HG03066 (cell line): ENCODE data around the gene AATK.
"Not testable (repeated sequence)": the region's sequence is repeated elsewhere in the genome, so short reads cannot be mapped to it uniquely, and the experiment has no call there.

Experiments used
- ATAC-seq: cut with Tn5 transposase; IDR thresholded peaks from one replicate; pipeline ENCODE4 v1.9.1; 2021; ENCODE audit warnings: low read depth; ENCODE audit not compliant: unreplicated experiment

Gene AATK

DNA sequence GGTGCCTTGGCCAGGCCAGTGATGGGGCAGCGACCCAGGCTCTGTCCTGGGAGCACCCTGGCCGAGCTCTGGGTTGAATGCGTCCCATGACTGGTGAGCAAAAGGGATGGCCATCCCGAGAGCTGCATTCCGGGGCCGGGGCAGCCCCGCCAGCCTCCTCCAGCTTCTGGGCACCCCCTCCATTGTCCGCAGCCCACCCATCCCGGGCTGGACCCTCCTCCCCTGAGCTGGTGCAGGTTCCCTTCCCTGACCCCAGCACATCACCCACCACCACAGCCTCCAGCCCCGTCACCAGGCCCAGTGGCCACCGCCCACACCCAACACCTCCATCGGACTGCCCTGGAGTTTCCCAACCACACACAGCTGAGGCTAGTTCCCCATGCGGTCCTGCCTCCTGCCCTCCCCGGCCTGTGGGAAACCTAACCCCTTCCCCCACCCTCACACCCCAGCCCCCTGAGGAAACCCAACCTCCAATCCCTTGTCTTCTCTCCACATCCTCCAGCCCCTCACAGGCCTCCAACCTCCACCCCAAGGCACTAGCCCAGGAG lies 17.0 kb downstream of the AATK start:
- no peak for ATAC-seq

DNA sequence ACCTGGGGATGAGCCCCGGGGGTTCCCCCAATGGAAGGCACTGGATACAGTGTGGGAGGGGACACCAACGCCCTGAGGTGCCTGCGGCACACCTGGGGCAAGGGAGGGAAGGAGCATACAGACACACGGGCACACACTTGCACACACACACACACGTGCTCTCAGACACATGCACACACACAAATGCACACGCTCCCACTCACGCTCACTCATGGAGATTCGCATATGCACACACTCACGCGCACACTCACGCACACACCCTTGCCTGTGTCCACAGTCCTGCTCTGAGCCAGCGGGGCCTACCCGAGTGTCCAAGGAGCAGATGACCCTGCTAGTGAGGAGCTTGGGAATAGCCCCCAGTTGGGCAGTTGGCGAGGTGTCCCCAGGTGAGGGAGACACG lies 17.4 kb downstream of the AATK start:
- ATAC-seq: no peak

DNA sequence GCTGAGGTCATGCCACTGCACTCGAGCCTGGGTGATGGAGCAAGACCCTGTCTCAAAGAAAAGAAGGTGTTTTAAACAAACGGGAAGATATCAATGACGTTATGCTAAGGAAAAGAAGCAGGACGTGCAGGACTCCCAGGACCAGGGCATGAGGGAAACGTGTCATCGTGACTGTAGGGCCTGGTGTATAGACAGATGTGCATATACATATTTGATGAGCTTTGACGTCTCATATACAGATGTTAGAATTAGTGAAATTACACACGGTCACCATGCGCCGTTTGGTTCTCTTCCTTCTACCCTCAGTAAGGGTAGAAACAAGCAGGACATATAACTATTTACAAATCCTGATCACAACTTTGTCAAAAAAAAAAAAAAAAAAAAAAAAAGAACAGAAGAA lies 18.3 kb downstream of the AATK start:
- ATAC-seq: no peak

DNA sequence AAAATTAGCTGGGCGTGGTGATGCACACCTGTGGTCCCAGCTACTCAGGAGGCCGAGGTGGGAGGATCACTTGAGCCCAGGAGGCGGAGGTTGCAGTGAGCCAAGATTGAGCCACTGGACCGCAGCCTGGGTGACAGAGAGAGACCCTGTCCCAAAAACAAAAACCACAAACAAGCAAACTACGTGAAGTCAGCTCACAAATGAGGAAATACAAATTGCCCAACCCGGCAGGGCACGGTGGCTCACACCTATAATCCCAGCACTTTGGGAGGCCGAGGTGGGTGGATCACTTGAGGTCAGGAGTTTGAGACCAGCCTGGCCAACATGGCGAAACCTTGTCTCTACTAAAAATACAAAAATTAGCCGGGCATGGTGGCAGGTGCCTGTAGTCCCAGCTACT lies 19.8 kb downstream of the AATK start:
- not testable (repeated sequence) for ATAC-seq

DNA sequence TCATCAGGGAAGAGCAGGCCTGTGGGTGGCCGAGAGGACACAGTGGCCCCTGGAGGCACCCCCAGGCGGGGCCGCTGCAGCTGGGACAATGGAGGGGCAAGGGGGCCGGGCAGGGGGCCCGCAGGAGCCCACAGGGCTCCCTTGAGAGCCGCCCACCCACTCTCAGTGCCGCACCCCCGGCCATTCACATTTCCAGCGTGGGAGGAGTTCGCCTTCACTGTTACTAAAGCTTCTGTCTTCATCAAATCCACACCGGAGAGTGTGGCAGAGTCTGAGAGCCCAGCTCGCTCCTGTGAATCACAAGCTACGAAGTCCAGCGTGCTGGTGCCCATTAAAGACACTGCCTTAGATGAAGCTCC lies 21.6 kb downstream of the AATK start:
- ATAC-seq: no peak

DNA sequence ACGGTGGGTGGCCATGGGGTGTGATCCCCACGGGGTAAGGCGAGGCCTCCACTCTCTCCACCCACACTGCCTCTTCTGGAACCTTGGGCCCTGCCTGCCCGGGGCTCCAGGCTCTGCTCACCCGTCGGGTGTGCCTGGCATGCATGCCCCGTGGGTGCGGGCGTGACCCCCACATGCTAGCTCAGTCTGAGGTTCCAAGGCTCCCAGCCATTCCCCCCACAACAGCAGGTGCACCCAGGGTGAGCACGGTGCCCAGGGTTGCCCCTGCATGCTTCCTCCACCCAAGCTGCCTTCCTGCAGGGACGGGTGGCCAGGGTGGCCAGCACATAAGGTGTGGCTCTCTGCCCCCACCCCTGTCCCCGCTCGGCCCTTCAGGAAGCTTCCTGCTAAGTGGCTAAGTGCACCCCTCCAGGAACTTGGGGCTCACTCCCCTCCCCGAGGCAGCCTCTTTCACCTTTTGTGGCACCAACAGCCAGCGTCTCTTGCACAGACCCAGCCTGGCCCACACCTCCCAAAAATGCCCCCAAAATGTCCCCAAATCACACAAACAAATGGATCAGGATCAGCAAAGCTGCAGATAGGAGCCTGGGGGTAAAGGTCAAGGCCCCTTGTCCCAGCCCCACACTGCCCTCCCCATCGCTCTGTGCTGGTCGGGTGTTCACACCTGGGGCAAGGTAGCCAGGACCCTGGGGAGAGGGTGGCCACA lies 22.2 kb downstream of the AATK start:
- no peak for ATAC-seq

DNA sequence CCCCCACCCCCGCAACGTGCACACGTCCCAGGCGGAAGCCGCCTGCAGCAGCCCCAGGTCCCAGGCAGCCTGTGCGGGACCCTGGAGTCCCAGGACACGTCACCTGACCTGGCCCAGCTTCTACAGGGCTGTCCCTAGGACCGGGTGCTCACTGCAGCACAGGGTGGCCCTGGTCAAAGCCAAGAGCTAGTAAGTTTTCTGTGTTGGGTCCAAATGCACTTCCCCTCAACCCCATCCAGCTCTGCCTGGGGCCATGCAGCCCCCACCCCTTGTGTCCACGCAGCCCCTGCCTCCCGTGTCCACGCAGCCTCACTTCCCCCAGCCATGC lies 22.9 kb downstream of the AATK start:
- no peak for ATAC-seq

DNA sequence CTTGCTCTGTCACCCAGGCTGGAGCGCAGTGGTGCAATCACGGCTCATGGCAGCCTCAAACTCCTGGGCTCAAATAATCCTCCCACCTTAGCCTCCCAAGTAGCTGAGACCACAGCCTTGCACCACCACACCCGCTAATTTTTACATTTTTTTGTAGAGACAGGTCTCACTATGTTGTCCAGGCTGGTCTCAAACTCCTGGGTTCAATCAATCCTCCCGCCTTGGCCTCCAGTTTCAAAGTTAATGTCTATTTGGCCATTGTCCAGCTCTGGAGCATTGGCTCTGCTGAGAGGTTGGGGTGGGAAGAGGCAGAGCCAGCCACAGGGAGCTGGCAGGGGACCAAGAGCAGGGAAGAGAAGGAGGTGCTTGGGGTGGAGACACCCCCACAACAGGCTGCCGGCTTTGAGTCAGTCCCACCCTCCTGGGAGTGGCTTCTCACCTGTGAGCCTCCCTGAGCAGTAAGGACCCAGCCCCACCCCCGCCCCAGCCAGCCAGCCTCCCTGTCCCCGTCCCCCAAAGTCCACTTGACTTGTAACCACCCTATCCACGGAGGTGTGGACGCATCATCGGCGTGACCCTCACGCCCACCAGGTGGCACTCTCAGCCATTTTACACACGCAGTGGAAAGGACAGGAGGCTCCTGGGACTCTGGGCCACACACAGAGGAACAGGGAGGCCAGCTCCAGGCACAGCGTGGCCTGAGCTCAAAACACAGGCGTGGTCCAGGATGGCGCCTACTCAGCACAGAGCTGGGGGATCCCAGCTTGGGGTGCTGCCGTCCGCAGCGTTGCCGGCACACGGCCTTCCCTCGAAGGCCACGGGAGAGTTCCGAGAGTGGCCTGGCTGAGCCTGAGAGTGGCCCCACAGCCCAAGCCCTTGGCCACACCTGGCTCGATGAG lies 23.5 kb downstream of the AATK start:
- no peak for ATAC-seq

DNA sequence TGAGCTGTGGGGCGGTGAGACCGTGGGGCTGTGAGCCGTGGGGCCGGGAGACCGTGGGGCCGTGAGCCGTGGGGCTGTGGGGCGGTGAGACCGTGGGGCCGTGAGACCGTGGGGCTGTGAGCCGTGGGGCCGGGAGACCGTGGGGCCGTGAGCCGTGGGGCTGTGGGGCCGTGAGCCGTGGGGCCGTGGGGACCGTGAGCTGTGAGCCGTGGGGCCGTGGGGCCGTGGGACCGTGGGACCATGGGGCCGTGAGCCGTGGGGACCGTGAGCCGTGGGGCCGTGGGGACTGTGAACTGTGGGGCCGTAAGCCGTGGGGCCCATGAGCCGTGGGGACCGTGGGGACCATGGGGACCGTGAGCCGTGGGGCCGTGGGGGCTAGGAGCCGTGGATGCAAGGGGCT lies 25.3 kb downstream of the AATK start:
- ATAC-seq: no peak

DNA sequence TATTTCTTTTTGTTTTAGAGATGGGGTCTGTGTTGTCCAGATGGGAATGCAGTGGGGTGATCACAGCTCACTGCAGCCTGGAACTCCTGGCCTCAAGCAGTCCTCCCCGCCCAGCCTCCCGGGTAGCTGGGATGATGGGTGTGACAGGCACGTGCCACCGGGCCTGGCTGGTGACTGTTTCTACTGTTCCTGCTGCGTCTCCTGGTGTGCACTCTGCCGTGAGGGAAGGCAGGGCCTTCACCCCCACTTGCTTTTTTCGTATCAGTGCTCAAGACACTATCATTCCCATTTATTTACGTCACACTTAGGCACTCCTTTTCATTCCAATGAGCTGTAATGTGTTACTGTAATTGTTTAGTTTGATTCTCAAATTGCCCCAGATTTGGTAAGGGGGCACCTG lies 26.0 kb downstream of the AATK start:
- no peak for ATAC-seq

DNA sequence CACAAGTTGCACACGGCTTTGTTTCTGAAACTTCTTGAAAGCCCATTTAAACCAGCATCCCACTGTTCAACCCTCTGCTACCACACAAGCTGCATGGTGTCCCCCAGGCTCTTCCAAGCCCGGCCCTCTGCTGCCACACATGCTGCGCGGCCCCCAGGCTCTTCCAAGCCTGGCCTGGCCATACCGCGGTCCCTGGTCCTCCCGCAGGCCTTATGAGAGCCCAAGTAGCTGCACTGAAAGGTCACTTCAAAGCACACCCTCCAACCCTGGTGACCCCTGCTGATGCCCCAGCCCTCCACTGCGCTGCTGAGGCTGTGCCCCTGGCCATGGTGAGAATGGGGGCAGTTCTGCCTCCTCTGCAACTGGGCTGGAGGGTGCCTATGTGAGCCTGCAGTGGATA lies 26.6 kb downstream of the AATK start:
- no peak for ATAC-seq

DNA sequence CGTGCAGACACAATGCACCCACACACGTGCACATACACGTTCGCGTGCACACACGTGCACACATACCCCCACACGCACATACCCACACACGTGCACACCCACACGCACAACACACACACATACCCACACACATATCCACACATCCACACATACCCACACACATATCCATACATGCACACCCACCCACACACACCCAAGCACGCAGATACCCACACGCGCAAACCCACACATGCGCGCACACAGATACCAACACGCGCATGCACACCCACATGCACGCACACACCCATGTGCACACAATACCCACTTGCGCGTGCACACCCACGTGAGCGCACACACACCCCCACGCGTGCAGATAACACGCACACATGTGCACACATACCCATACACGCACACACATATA lies 27.5 kb downstream of the AATK start:
- no peak for ATAC-seq

DNA sequence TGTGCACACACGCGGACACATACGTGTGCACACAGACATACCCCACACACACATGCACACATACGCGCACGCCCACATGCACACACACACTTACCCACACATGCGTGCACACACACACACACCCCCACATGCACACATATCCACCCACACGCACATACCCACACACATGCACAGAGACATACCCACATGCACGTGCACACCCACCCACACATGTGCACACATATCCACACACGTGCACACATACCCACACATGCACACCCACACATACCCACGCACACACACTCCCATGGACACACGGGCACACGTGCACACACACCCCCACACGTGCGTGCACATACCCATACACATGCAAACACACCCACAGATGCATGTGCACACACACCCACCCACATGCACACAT lies 27.9 kb downstream of the AATK start:
- ATAC-seq: no peak

DNA sequence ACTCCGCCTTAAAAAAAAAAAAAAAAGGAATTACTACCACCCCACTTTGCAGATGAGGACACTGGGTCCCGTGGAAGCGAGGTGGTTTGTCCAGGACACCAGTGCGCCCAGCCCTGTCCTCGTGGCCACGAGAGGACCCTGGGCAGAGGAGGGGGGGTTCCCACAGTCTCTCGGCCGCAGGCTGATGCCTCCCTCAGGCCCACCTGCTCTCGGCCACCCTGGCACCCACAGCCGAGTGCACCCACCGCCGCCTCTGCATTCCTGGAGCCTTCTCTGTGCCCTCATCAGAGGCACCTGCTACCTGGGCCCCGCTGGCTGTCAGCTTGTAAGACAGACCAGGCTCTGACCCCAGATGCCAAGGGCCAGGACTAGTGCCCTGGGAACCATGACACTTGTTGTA lies 28.8 kb downstream of the AATK start:
- ATAC-seq: no peak

DNA sequence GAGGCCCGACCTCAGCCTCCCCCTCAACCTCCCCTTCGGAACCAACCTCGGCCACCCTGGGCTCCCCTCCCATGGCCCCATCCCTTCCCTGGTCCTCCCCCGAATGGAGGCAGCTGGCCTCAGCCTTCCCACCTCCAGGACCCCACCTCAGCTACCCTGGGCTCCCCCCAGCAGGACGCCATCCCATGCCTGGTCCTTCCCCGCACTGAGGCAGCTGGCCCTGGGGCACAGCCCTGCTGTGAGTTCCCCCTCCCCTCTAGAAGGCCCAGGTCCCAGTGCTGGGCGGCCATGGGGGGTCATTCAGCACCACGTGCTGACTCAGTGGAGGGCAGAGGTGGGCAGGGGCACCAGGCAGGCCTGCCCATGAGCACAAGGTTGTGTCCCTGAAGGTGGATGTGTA lies 29.7 kb downstream of the AATK start:
- no peak for ATAC-seq

DNA sequence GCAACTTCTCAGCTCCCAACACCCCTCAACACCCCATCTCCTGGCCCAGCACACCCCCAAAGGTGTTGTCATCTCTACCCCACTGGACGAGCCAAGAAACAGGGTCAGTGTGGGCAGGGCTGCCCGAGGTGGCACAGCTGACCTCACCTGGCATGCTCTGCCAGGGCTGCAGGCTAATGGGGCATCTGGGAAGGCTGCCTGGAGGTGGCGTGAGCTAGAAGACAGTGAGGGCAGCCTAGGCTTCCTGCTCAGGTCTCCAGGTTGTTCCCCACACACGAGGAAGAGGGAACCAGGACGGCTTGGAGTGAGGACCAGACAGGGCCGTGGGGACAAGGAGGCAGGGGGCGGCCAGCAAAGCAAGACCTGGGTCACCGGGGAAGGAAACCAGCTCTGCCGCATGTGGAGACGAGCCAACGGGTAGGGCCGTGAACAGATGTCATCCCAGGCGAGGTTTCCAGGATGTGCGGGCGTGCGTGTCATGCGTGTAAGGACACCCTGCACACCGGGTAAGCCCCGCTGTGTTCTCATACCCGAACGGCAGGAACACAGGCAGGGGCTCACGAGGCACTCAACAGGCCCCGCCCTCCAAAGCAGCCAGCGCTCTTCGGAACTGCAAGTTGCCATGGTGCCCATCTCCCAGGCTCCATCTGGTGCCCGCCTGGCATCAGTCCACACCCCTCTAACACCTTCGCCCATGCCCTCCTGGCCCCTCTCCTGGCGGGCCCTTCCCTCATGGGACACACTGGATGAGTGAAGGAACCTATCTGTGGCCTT lies 30.3 kb downstream of the AATK start:
- no peak for ATAC-seq

DNA sequence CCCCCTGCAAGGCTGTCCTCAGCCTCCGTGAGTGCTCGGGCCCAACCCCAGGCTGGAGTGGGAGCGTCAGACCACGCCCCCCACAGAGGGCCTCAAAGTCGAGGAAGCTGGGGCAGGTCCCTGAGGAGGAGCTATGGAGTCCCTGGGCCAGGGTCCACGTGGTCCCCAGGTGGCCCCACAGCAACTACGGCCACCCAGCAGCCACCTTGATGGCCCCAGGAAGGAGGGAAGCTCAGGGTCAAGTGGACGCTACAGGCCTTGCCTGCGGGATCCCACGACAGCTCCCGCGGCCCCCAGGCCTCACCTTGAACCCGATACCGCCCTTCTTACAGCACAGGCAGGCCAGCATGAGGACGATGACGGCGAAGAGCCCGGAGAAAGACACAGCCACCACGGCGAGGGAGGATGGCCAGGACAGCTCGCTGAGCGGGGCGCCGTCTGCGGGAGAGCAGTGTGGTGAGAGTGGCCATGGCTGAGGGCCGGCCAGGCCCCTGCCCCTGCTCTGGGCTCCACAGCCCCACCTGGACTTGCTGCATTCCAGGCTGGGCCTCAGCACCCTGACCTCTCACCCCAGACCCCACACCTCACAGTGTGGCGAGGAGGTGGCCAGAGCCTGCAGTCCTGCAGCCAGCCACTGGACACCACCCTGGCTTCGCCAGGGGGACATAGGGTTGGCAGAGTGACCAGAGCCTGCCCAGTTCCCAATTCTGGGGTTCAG lies 31.8 kb downstream of the AATK start:
- no peak for ATAC-seq

DNA sequence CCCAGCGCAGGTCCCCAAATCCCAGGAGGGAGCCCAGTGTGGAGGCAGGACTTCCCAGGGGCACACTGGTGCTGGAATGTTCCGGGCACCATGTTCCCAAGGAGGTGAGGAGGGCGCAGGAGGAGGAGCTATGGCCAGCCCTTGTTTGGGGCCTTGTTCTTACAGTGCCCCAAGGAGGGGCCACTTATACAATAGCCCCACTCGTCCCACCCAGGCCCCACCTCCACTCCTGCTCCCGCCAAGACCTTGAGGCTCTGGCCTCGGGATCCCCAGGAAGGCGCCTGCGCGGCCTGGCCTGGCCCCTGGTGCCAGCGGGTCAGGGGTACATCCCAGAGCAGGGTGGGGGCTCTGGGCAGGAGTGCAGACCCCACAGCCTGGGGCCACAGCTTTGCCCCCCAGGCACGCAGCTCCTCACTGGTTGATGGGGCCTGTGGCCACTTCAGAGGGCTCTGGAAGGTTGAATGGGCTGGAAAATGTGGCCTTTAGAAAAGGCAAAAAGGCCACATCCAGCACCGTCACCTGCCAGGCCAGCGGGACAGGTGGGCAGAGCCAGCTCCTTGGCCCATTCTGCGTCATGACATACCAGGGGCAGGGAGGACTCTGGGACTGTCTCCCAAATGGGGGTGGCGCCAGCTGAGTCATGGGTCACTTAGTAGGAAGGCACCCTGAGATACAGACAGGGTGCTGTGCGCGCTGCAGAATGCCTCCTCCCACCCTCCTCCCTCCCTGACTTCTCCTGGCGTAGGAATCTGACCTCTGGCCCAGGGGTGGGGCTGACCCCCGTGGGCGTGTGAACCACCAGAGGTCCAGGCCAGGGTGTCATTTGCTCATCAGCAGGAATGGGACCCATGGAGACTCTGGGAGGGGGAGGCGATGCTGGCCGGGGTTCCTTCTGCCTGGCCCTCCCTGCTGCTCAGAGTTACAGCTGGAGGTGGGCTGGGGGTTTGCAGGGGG lies 33.0 kb downstream of the AATK start:
- ATAC-seq: no peak

DNA sequence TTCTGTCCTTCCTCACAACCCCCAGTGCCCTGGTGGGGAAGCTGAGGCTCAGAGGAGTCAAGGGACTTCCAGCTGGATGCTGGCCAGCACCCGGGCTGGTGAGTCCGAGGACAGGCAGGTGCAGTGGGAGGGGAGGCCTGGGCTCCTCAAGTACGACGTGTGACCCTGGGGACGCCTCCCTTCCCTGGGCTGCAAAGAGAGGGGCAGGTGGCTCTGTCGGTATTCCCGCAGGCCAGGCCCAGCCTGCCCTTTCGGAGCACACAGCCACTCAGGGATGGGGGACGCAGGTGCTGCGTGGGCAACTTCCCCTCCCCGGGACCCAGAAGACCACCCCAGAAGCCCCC lies 33.9 kb downstream of the AATK start:
- ATAC-seq: no peak
